GM18507 (cell line): ENCODE data around the gene MLN.
A peak's percentile ranks its signal among the peaks of the same experiment; 100 is the strongest.

Experiments
- DNase-seq: peaks from one replicate; pipeline ENCODE4 v3.0.0; 2011; ENCODE audit warnings: low read depth; ENCODE audit not compliant: insufficient read length; ENCODE audit errors: extremely low spot score
- FAIRE-seq: peaks from 2 replicates; lab custom pipeline; 2011; peaks lifted over from hg19 to GRCh38; lab: Jason Lieb, UNC

The MLN gene

GRCh38 chr6:33803571-33804053 is at the start of gene MLN:
MLN (minus strand) TSS chr6:33804003; CDS start chr6:33801163, 2,840 bp downstream.
- FAIRE-seq, result no peak
- no peak for DNase-seq

- FAIRE-seq (no peak), DNase-seq (no peak)
Observed at GRCh38 chr6:33853026-33853425, 49.2 kb upstream of the MLN start.

- no peak for DNase-seq
- no peak for FAIRE-seq
Observed at GRCh38 chr6:33851959-33852358, 48.2 kb upstream of the MLN start.

GRCh38 chr6:33850869-33851541 is 47.2 kb upstream of the MLN start:
- DNase-seq, result no peak
- no peak for FAIRE-seq

- FAIRE-seq (no peak), DNase-seq (no peak)
Observed at GRCh38 chr6:33850296-33850695, 46.5 kb upstream of the MLN start.

GRCh38 chr6:33849500-33850075 is 45.8 kb upstream of the MLN start:
- no peak for FAIRE-seq
- no peak for DNase-seq

GRCh38 chr6:33848484-33848883 is 44.7 kb upstream of the MLN start:
- no peak for DNase-seq
- FAIRE-seq, result no peak

- no peak for FAIRE-seq
Observed at GRCh38 chr6:33847867-33848266, 44.1 kb upstream of the MLN start.

GRCh38 chr6:33847078-33847477 is 43.3 kb upstream of the MLN start:
- no peak for DNase-seq
- no peak for FAIRE-seq

More at GRCh38 chr6:33847867-33848266, 44.1 kb upstream of the MLN start:
- DNase-seq, result no peak

GRCh38 chr6:33846226-33846625 is 42.4 kb upstream of the MLN start:
- FAIRE-seq, result no peak
- DNase-seq, result no peak

- FAIRE-seq (no peak), DNase-seq (no peak)
Observed at GRCh38 chr6:33845031-33845745, 41.4 kb upstream of the MLN start.

GRCh38 chr6:33843131-33844121 is 39.6 kb upstream of the MLN start:
- FAIRE-seq (no peak), DNase-seq (no peak)

- FAIRE-seq, result no peak
- no peak for DNase-seq
Observed at GRCh38 chr6:33841868-33842267, 38.1 kb upstream of the MLN start.

- FAIRE-seq (no peak), DNase-seq (no peak)
Observed at GRCh38 chr6:33841070-33841469, 37.3 kb upstream of the MLN start.

GRCh38 chr6:33840048-33840926 is 36.5 kb upstream of the MLN start:
- FAIRE-seq (peak; percentile 80), DNase-seq (peak; percentile 40)

- FAIRE-seq (no peak), DNase-seq (no peak)
Observed at GRCh38 chr6:33839399-33840047, 35.7 kb upstream of the MLN start.

GRCh38 chr6:33838983-33839382 is 35.2 kb upstream of the MLN start:
- no peak for FAIRE-seq
- no peak for DNase-seq

GRCh38 chr6:33837971-33838665 is 34.3 kb upstream of the MLN start:
- FAIRE-seq (no peak), DNase-seq (no peak)
